PC-9 (cell line): ENCODE measurements around the gene PTK6. TPM values are rescaled to one million over a fixed set of nuclear protein-coding genes. Genes with fewer than 3 reads are reported as not detected.

Experiments used
- BruUV-seq: library from RNA; stranded (reverse); fragments of 400-500 nt; replicated peaks from 2 replicates; lab custom pipeline; 2021; lab: Mats Ljungman, UMichigan
- CTCF ChIA-PET: fragments of 300-600 bp; sonication (Branson Sonifier 250); formaldehyde crosslinking; loops from one replicate; lab custom pipeline; 2022; ENCODE audit warnings: antibody characterized with exemption; lab: Charles Lee
- POLR2A ChIA-PET: fragments of 300-600 bp; sonication (Branson Sonifier 250); formaldehyde crosslinking; loops from one replicate; lab custom pipeline; 2022; ENCODE audit warnings: antibody characterized with exemption; ENCODE audit not compliant: unreplicated experiment; lab: Charles Lee
- DNase-seq, 2 experiments: peaks; one replicate each; pipeline versions ENCODE4 v3.0.0 to v3.0.0-alpha.2; 2015 to 2022; ENCODE audit warnings: mixed read lengths in 1 of 2
- H2AFZ ChIP-seq: fragments of 200-600 bp; sonication (generic); 2 replicates; pipeline ENCODE4 v1.8.1; 2017; ENCODE audit warnings: antibody characterized with exemption
- H3F3A ChIP-seq: fragments of 200-600 bp; sonication (generic); 2 replicates; pipeline ENCODE4 v1.8.1; 2017; ENCODE audit warnings: antibody characterized with exemption, mild to moderate bottlenecking, low read depth; ENCODE audit not compliant: insufficient read depth
- H3K27ac ChIP-seq: fragments of 200-600 bp; sonication (generic); 2 replicates; pipeline ENCODE4 v1.6.1; 2016; ENCODE audit warnings: mixed run types
- H3K27me3 ChIP-seq: fragments of 200-600 bp; sonication (generic); 2 replicates; pipeline ENCODE4 v1.6.1; 2016; ENCODE audit warnings: low read depth, mixed run types; ENCODE audit not compliant: insufficient read depth
- H3K36me3 ChIP-seq: fragments of 200-600 bp; sonication (generic); 2 replicates; pipeline ENCODE4 v1.6.1; 2016; ENCODE audit warnings: low read depth, mixed run types
- H3K4me1 ChIP-seq: fragments of 200-600 bp; sonication (generic); replicated peaks from 2 replicates; pipeline ENCODE4 v1.6.1; 2016; ENCODE audit warnings: mixed run types; ENCODE audit not compliant: insufficient read depth
- H3K4me2 ChIP-seq: fragments of 200-600 bp; sonication (generic); 2 replicates; pipeline ENCODE4 v1.6.1; 2017; ENCODE audit warnings: mixed run types
- H3K4me3 ChIP-seq: fragments of 200-600 bp; sonication (generic); 2 replicates; pipeline ENCODE4 v1.6.1; 2016; ENCODE audit warnings: mixed run types
- H3K79me2 ChIP-seq: fragments of 200-600 bp; sonication (generic); 2 replicates; pipeline ENCODE4 v1.6.1; 2017; ENCODE audit warnings: low read depth, mixed run types
- H3K9me2 ChIP-seq: fragments of 200-600 bp; sonication (generic); 2 replicates; pipeline ENCODE4 v1.8.1; 2017; ENCODE audit warnings: mild to moderate bottlenecking; ENCODE audit not compliant: insufficient read depth
- H3K9me3 ChIP-seq: fragments of 200-600 bp; sonication (generic); 2 replicates; pipeline ENCODE4 v1.8.1; 2016; ENCODE audit warnings: low read depth; ENCODE audit not compliant: insufficient read depth
- H4K20me1 ChIP-seq: fragments of 200-600 bp; sonication (generic); 2 replicates; pipeline ENCODE4 v1.8.1; 2017; ENCODE audit not compliant: insufficient read depth
- EZH2 ChIP-seq: fragments of 200-600 bp; sonication (generic); IDR thresholded peaks from 2 replicates; pipeline ENCODE4 v1.8.0; 2017; ENCODE audit warnings: antibody characterized with exemption, low read depth
- intact Hi-C: fragments of 100-400 bp; cut with micrococcal nuclease; formaldehyde crosslinking; loops from one replicate; pipeline ENCODE4 v1.10.0; 2022; ENCODE audit not compliant: unreplicated experiment
- total RNA-seq: library from RNA; stranded (reverse); gene quantifications from 2 replicates; pipeline ENCODE4 v1.2.3, GENCODE V29; 2021
- TF ChIP-seq, protein P1 (sequence below): fragments of 200-600 bp; sonication (generic); conservative IDR thresholded peaks from 2 replicates; pipeline ENCODE4 v1.6.1; 2017; ENCODE audit warnings: mixed run types, antibody characterized with exemption, mild to moderate bottlenecking, moderate library complexity

The PTK6 gene
- total RNA-seq, 1 experiment from 2014 or later: 12.9 TPM

DNA sequence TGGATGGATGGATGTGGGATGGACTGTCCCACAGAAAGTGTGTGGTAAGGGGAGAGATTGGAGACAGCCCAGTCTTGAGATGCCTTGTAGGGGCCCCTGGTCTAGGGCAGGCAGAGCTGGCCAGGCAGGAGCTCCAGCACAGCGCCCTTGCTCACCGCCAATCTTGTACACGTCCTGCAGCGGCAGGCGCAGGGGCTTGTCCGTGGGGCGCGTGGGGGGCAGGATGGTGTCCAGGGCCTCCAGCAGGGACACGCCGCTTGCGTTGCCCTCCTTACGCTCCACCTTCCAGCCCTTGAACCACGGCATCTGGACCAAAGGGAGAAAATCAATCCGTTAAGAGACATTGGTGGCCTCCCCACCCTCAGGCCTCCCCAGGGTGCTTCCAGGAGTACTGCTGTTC, 44.2 kb downstream of the PTK6 start:
- intact Hi-C loops: loop anchor here (10.0 kb wide), 1 partner anchor 48 kb away; no protein-coding TSS in a partner anchor
- no TSS peak for BruUV-seq
- Histone ChIP-seq H3F3A (peaks cover 4% of the 10 kb centered on the region; the same call in 1 of the 2 replicates), H3K9me3 (no peaks in the 10 kb centered on the region), H3K36me3 (no peaks in the 10 kb centered on the region), H3K27ac (no peak overlapping the region), H3K9me2 (no peaks in the 10 kb centered on the region), H3K4me1 (no peaks in the 10 kb centered on the region), H3K4me2 (no peak overlapping the region), H3K4me3 (no peak overlapping the region), H2AFZ (no peak overlapping the region), H3K79me2 (no peaks in the 10 kb centered on the region), H3K27me3 (peaks cover 5% of the 10 kb centered on the region; the same call in 1 of the 2 replicates), H4K20me1 (peaks cover 3% of the 10 kb centered on the region; the same call in 1 of the 2 replicates)
- DNase-seq: no peak
- CTCF ChIA-PET: no interaction called here
- TF ChIP-seq, protein P1, sequence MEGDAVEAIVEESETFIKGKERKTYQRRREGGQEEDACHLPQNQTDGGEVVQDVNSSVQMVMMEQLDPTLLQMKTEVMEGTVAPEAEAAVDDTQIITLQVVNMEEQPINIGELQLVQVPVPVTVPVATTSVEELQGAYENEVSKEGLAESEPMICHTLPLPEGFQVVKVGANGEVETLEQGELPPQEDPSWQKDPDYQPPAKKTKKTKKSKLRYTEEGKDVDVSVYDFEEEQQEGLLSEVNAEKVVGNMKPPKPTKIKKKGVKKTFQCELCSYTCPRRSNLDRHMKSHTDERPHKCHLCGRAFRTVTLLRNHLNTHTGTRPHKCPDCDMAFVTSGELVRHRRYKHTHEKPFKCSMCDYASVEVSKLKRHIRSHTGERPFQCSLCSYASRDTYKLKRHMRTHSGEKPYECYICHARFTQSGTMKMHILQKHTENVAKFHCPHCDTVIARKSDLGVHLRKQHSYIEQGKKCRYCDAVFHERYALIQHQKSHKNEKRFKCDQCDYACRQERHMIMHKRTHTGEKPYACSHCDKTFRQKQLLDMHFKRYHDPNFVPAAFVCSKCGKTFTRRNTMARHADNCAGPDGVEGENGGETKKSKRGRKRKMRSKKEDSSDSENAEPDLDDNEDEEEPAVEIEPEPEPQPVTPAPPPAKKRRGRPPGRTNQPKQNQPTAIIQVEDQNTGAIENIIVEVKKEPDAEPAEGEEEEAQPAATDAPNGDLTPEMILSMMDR: no peak
- no peak for TF ChIP-seq EZH2
- POLR2A ChIA-PET: no interaction called here

DNA sequence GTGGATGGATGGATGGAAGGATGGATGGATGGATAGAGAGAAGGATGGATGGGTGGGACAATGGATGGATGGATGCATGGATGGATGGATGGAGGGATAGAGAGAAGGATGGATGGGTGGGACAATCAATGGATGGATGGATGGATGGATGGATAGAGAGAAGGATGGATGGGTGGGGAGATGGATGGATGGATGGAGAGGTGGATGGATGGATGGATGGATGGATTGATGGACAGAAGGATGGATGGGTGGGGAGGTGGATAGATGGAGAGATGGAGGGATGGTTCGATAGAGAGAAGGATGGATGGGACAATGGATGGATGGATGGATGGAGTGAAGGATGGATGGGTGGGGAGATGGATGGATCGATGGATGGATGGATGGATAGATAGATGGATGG, 44.7 kb downstream of the PTK6 start:
- Histone ChIP-seq H4K20me1 (peaks cover 3% of the 10 kb centered on the region; the same call in 1 of the 2 replicates), H3K4me1 (no peaks in the 10 kb centered on the region), H2AFZ (no peak overlapping the region), H3K27ac (no peak overlapping the region), H3K9me2 (no peaks in the 10 kb centered on the region), H3K36me3 (no peaks in the 10 kb centered on the region), H3K27me3 (0 out of 2 replicates have a peak, but pooled peaks cover under 1% of the 10 kb centered on the region), H3K4me2 (no peak overlapping the region), H3F3A (no peaks in the 10 kb centered on the region; the same call in 1 of the 2 replicates), H3K79me2 (no peaks in the 10 kb centered on the region), H3K9me3 (no peaks in the 10 kb centered on the region), H3K4me3 (no peak overlapping the region)
- CTCF ChIA-PET: no interaction called here
- BruUV-seq: no TSS peak
- no peak for TF ChIP-seq EZH2
- TF ChIP-seq, protein P1: no peak
- POLR2A ChIA-PET: no interaction called here
- intact Hi-C loops: loop anchor here (10.0 kb wide), 1 partner anchor 48 kb away; no protein-coding TSS in a partner anchor
- no peak for DNase-seq

DNA sequence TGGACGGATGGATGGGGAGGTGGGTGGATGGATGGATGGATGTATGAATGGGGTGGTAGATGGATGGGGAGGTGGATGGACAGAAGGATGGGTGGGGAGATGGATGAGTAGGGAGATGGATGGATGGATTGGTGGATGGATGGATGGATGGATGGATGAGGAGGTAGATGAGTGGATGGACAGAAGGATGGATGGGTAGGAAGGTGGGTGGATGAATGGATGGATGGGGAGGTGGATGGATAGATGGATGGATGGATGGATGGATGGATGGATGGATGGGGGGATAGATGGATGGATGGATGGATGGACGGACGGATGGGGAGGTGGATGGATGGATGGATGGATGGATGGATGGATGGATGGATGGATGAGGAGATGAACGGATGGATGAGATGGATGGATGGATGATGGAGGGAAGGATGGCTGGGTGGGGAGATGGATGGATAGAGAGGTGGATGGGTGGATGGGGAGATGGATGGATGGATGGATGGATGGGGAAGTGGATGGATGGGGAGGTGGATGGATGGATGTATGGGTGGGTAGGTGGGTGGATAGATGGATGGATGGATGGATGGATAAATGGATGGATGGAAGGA, 45.4 kb downstream of the PTK6 start:
- intact Hi-C loops: loop anchor here (10.0 kb wide), 1 partner anchor 47 kb away; no protein-coding TSS in a partner anchor
- Histone ChIP-seq H3K79me2 (no peaks in the 10 kb centered on the region), H2AFZ (no peak overlapping the region), H3K27me3 (no peaks in the 10 kb centered on the region), H3K27ac (no peak overlapping the region), H3K9me2 (no peaks in the 10 kb centered on the region), H3K9me3 (no peaks in the 10 kb centered on the region), H4K20me1 (peaks cover 3% of the 10 kb centered on the region; the same call in 1 of the 2 replicates), H3K36me3 (no peaks in the 10 kb centered on the region), H3K4me2 (no peak overlapping the region), H3K4me1 (no peaks in the 10 kb centered on the region), H3F3A (no peaks in the 10 kb centered on the region), H3K4me3 (no peak overlapping the region)
- BruUV-seq: no TSS peak
- DNase-seq: no peak
- POLR2A ChIA-PET: no interaction called here
- CTCF ChIA-PET: no interaction called here
- TF ChIP-seq EZH2: no peak
- TF ChIP-seq, protein P1: no peak
